Body of pancreas (tissue), 4 donors: Measurements from ENCODE around the gene SLC2A6. TPM values are rescaled to one million over a fixed set of nuclear protein-coding genes. Genes with fewer than 3 reads are reported as not detected.

Experiments used
- ATAC-seq: fragments of 150-250 bp; one replicate; pipeline ENCODE4 v1.9.1; 2016
- DNase-seq, 4 donors: peaks; one replicate each; pipeline ENCODE4 v3.0.0-alpha.2; 2019
- H3K27ac ChIP-seq, 4 donors: fragments of 200-600 bp; sonication (generic); 1 replicate in 3 of 4; 2 replicates in 1 of 4; pipeline versions ENCODE4 v1.5.1 to v1.6.1; 2016 to 2019; ENCODE audit warnings: mild to moderate bottlenecking in 1 of 4, mixed read lengths in 1 of 4, moderate library complexity in 1 of 4
- H3K27me3 ChIP-seq, 2 donors: fragments of 200-600 bp; sonication (generic); one replicate each; pipeline ENCODE4 v1.6.0; 2016; ENCODE audit warnings: mild to moderate bottlenecking in 1 of 2
- H3K36me3 ChIP-seq, 2 donors: fragments of 200-600 bp; sonication (generic); replicated peaks in 1 of 2; 2 replicates each; pipeline ENCODE4 v1.5.1; 2016; ENCODE audit warnings: low read depth in 2 of 2; ENCODE audit not compliant: insufficient read depth in 1 of 2
- H3K4me1 ChIP-seq: fragments of 200-600 bp; sonication (generic); one replicate; pipeline ENCODE4 v1.6.0; 2016
- H3K4me3 ChIP-seq, 2 donors: fragments of 200-600 bp; sonication (generic); 1 replicate in 1 of 2; 2 replicates in 1 of 2; pipeline ENCODE4 v1.5.1; 2016 to 2019
- H3K9me3 ChIP-seq, 3 donors: fragments of 200-600 bp; sonication (generic); 1 replicate in 2 of 3; 2 replicates in 1 of 3; pipeline ENCODE4 v1.5.1; 2016
- POLR2A ChIP-seq, 3 donors: fragments of 450-650 bp; IDR thresholded peaks; one replicate each; pipeline ENCODE4 v1.6.1; 2016; ENCODE audit warnings: antibody characterized with exemption in 3 of 3, mild to moderate bottlenecking in 2 of 3
- WGBS, 2 donors: methylation state at CpG; one replicate each; pipeline ENCODE4 v1.1.5; 2017; 5-methylcytosine and 5-hydroxymethylcytosine counted together
- intact Hi-C: fragments of 100-400 bp; cut with DNase I; formaldehyde crosslinking; loops from one replicate; pipeline ENCODE4 v1.15.1; 2023
- total RNA-seq, 2 donors: library from RNA; depleted of rRNA; stranded (reverse); fragments of >200 nt; gene quantifications; one replicate each; pipeline ENCODE4 v1.1.0, GENCODE V29; 2016
- TF ChIP-seq, protein P1 (sequence below), 7 experiments: fragments of 450-650 bp in 4 of 7; fragments of 200-600 bp in 3 of 7; sonication (generic) in 3 of 7; IDR thresholded peaks; one replicate each; pipeline ENCODE4 v1.5.1; 2016 to 2019; ENCODE audit warnings: antibody characterized with exemption in 7 of 7

SLC2A6 gene
- total RNA-seq, 2 donors from 2014 or later = 2.6 to 3.0 TPM

DNA sequence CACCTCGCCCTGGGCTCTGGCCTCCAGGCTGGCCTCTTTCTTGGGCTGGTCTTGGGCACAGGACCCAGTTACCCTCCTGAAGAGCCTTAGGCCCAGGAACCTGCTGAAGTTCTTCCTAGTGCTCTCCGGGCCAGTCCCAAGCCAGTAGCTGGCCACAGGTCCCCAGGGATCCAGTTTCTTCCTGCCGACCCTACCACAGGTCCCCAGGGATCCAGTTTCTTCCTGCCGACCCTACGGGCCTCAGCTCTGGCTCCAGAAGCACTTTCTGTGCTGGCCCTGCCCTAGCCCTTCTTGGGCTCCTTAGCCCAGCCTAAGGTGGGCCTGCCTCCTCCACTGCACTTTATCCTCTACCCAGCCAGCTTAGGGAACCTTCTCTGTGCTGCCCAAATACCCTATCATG is 37.3 kb downstream of the SLC2A6 start:
- ATAC-seq = no peak
- intact Hi-C loops = no loop called here
- Histone ChIP-seq H3K27me3 (no peaks in the 10 kb centered on the region), H3K27ac (no peak overlapping the region), H3K36me3 (no peaks in the 10 kb centered on the region), H3K4me3 (no peak overlapping the region), H3K4me1 (no peaks in the 10 kb centered on the region), H3K9me3 (no peaks in the 10 kb centered on the region)
- DNase-seq = no peak
- TF ChIP-seq, protein P1, sequence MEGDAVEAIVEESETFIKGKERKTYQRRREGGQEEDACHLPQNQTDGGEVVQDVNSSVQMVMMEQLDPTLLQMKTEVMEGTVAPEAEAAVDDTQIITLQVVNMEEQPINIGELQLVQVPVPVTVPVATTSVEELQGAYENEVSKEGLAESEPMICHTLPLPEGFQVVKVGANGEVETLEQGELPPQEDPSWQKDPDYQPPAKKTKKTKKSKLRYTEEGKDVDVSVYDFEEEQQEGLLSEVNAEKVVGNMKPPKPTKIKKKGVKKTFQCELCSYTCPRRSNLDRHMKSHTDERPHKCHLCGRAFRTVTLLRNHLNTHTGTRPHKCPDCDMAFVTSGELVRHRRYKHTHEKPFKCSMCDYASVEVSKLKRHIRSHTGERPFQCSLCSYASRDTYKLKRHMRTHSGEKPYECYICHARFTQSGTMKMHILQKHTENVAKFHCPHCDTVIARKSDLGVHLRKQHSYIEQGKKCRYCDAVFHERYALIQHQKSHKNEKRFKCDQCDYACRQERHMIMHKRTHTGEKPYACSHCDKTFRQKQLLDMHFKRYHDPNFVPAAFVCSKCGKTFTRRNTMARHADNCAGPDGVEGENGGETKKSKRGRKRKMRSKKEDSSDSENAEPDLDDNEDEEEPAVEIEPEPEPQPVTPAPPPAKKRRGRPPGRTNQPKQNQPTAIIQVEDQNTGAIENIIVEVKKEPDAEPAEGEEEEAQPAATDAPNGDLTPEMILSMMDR (IDR thresholded peaks at IDR 0.05) = no peak
- TF ChIP-seq POLR2A (IDR thresholded peaks at IDR 0.05) = no peak
- WGBS, 2 donors = 68 to 75% methylated on average over 4 to 5 of the region's 5 CpGs

DNA sequence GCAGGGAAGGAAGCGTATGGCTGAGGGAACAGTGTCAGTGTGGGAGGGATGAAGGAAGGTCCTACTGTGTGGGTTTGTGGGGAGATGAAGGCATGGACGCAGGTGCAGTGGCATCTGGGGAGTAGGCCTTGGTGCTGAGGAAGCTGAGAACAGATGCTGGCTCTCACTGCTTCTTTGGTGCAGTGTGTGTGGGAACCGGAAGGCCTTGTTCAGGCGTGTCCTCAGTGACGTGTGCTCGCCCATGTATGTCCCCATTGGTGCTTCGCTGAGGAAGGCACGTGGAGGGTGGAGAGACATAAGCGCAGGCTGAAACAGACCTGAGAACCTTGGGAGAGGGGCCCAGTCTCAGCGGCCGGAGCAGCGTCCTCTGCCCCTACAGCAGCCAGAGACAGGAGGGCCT is 38.0 kb downstream of the SLC2A6 start:
- H3K4me1 ChIP-seq = no peaks in the 10 kb centered on the region
- WGBS, 2 donors = 88 to 93% methylated on average over 11 to 12 of the region's 12 CpGs

DNA sequence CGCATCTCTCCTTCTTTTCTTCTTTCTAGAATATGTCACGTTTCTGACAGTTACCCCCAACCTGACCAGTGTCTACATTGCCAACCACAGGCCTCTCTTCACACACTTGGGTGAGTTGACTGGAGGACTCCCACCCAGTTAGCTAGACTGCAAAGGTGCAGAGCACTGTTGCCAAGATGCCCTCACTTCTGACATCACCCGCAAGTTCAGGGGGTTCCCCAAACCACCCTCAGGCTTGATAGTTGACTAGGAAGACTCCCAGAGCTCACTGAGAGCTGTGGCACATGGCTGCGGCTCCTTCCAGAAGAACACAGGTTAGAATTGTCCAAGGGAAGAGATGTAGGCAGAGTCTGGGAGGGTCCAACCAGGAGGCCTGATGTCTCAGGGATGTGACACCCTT is 39.6 kb downstream of the SLC2A6 start:
- DNase-seq = no peak
- ATAC-seq = no peak
- no peaks in the 10 kb centered on the region for H3K36me3 ChIP-seq
- H3K27me3 ChIP-seq = no peaks in the 10 kb centered on the region
- H3K4me1 ChIP-seq = no peaks in the 10 kb centered on the region
- H3K9me3 ChIP-seq = no peaks in the 10 kb centered on the region
- no peak overlapping the region for H3K4me3 ChIP-seq
- TF ChIP-seq, protein P1 (IDR thresholded peaks at IDR 0.05) = no peak
- TF ChIP-seq POLR2A (IDR thresholded peaks at IDR 0.05) = no peak
- H3K27ac ChIP-seq = no peak overlapping the region
- intact Hi-C loops = no loop called here
- WGBS, 2 donors = 59 to 71% methylated on average over 3 to 4 of the region's 4 CpGs

More for the DNA sequence above, 38.0 kb downstream of the SLC2A6 start:
- no peaks in the 10 kb centered on the region for H3K36me3 ChIP-seq
- H3K9me3 ChIP-seq = no peaks in the 10 kb centered on the region
- ATAC-seq = no peak
- TF ChIP-seq, protein P1 (IDR thresholded peaks at IDR 0.05) = no peak
- TF ChIP-seq POLR2A (IDR thresholded peaks at IDR 0.05) = no peak
- intact Hi-C loops = no loop called here
- no peak for DNase-seq
- no peak overlapping the region for H3K27ac ChIP-seq
- no peak overlapping the region for H3K4me3 ChIP-seq
- no peaks in the 10 kb centered on the region for H3K27me3 ChIP-seq

DNA sequence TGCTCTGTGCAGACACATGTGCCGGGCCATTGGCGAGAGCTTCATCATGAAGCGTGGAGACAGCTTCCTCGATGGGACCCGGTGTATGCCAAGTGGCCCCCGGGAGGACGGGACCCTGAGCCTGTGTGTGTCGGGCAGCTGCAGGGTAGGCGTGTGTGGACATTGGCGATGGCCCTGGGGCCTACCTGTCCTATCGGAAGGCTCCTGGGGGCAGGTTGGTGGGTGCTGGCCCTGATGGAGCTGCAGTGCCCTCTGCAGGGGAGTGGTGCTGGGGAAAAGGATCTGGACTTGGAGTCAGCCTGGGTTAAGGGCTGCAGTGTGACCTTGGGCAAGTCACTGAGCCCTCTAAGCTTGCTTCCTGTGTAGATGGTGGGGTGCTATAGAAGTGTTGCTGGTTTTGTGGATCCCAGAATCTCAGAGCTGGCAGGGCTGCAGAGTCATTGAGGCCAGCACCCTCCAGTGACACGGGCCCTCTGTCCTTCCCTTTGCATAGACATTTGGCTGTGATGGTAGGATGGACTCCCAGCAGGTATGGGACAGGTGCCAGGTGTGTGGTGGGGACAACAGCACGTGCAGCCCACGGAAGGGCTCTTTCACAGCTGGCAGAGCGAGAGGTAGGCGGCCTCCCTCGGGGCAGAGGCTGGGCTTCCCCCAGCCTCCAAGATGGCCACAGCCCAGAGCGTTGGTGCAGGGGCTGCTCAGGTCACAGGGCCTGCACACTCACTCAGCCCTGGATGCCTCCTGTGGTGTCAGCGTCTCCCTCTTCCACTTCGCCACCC is 41.0 kb downstream of the SLC2A6 start:
- WGBS, 2 donors = 90 to 91% methylated on average over 8 to 20 of the region's 20 CpGs

More for the DNA sequence above, 41.0 kb downstream of the SLC2A6 start:
- Histone ChIP-seq H3K4me1 (no peaks in the 10 kb centered on the region), H3K36me3 (no peaks in the 10 kb centered on the region), H3K4me3 (no peak overlapping the region), H3K27ac (no peak overlapping the region), H3K27me3 (no peaks in the 10 kb centered on the region), H3K9me3 (no peaks in the 10 kb centered on the region)
- TF ChIP-seq, protein P1 (IDR thresholded peaks at IDR 0.05) = no peak
- TF ChIP-seq POLR2A (IDR thresholded peaks at IDR 0.05) = no peak
- ATAC-seq (no peak), DNase-seq (no peak)
- intact Hi-C loops = no loop called here
